ENCODE measurements around the gene SPANXN5. TPM values are rescaled to one million over a fixed set of nuclear protein-coding genes. Genes with fewer than 3 reads are reported as not detected.
"Not testable (repeated sequence)": the region's sequence is repeated elsewhere in the genome, so short reads cannot be mapped to it uniquely, and the experiment has no call there.

The SPANXN5 gene
- total RNA-seq, 1 donor from 2014 or later: not detected

- TF ChIP-seq CTCF (IDR thresholded peaks at IDR 0.05; ENCODE audit: unreplicated experiment): no peak
- Mint-ChIP-seq H3K27ac (ENCODE audit: unreplicated experiment) (no peak overlapping the region), H3K4me1 (ENCODE audit: unreplicated experiment) (no peaks in the 10 kb centered on the region), H3K9me3 (ENCODE audit: unreplicated experiment) (no peaks in the 10 kb centered on the region), H3K36me3 (ENCODE audit: low read depth, unreplicated experiment) (no peaks in the 10 kb centered on the region), H3K4me3 (ENCODE audit: unreplicated experiment) (no peak overlapping the region), H3K27me3 (ENCODE audit: unreplicated experiment) (no peaks in the 10 kb centered on the region)
- DNase-seq (ENCODE audit: low spot score): no peak
Observed at GRCh38 chrX:52819788-52820187, 22.6 kb upstream of the SPANXN5 start.

- H3K27ac Mint-ChIP-seq (ENCODE audit: unreplicated experiment): no peak within 1 kb of the TSS
- no peak within 1 kb of the TSS for H3K4me3 Mint-ChIP-seq (ENCODE audit: unreplicated experiment)
- no peaks in the 10 kb centered on the region for H3K4me1 Mint-ChIP-seq (ENCODE audit: unreplicated experiment)
- TF ChIP-seq CTCF (IDR thresholded peaks at IDR 0.05; ENCODE audit: unreplicated experiment): no peak
- H3K9me3 Mint-ChIP-seq (ENCODE audit: unreplicated experiment): no peaks in the 10 kb centered on the region
- DNase-seq (ENCODE audit: low spot score): no peak
- H3K36me3 Mint-ChIP-seq (ENCODE audit: low read depth, unreplicated experiment): no peaks in the 10 kb centered on the region
- no peaks in the 10 kb centered on the region for H3K27me3 Mint-ChIP-seq (ENCODE audit: unreplicated experiment)
Observed at GRCh38 chrX:52811065-52811625, 13.9 kb upstream of the SPANXN5 start, which contains the start of gene XAGE5. XAGE5 (plus strand) TSS chrX:52811287; CDS start chrX:52812567, 1,280 bp downstream.

GRCh38 chrX:52804876-52805275 is 7.6 kb upstream of the SPANXN5 start:
- H3K36me3 Mint-ChIP-seq (ENCODE audit: low read depth, unreplicated experiment); H3K27me3 Mint-ChIP-seq (ENCODE audit: unreplicated experiment); H3K9me3 Mint-ChIP-seq (ENCODE audit: unreplicated experiment); H3K4me3 Mint-ChIP-seq (ENCODE audit: unreplicated experiment); DNase-seq (ENCODE audit: low spot score); H3K27ac Mint-ChIP-seq (ENCODE audit: unreplicated experiment); H3K4me1 Mint-ChIP-seq (ENCODE audit: unreplicated experiment): not testable (repeated sequence)

- not testable (repeated sequence) for H3K9me3 Mint-ChIP-seq (ENCODE audit: unreplicated experiment); DNase-seq (ENCODE audit: low spot score); H3K36me3 Mint-ChIP-seq (ENCODE audit: low read depth, unreplicated experiment); H3K4me3 Mint-ChIP-seq (ENCODE audit: unreplicated experiment); H3K4me1 Mint-ChIP-seq (ENCODE audit: unreplicated experiment); H3K27ac Mint-ChIP-seq (ENCODE audit: unreplicated experiment); H3K27me3 Mint-ChIP-seq (ENCODE audit: unreplicated experiment)
Observed at GRCh38 chrX:52773504-52773903, 23.7 kb downstream of the SPANXN5 start.

GRCh38 chrX:52765983-52766382 is 31.2 kb downstream of the SPANXN5 start:
- not testable (repeated sequence) for H3K4me1 Mint-ChIP-seq (ENCODE audit: unreplicated experiment); H3K4me3 Mint-ChIP-seq (ENCODE audit: unreplicated experiment); H3K36me3 Mint-ChIP-seq (ENCODE audit: low read depth, unreplicated experiment); H3K27me3 Mint-ChIP-seq (ENCODE audit: unreplicated experiment); DNase-seq (ENCODE audit: low spot score); H3K27ac Mint-ChIP-seq (ENCODE audit: unreplicated experiment); H3K9me3 Mint-ChIP-seq (ENCODE audit: unreplicated experiment)

GRCh38 chrX:52750952-52751351 is 46.3 kb downstream of the SPANXN5 start, which contains the start of gene SSX2B:
SSX2B (plus strand) TSS chrX:52751252; CDS start chrX:52752681, 1,429 bp downstream.
- H3K27me3 Mint-ChIP-seq (ENCODE audit: unreplicated experiment); H3K27ac Mint-ChIP-seq (ENCODE audit: unreplicated experiment): not testable (repeated sequence)

More at GRCh38 chrX:52750952-52751351, 46.3 kb downstream of the SPANXN5 start, which contains the start of gene SSX2B:
- DNase-seq (ENCODE audit: low spot score); H3K4me1 Mint-ChIP-seq (ENCODE audit: unreplicated experiment); H3K4me3 Mint-ChIP-seq (ENCODE audit: unreplicated experiment); H3K36me3 Mint-ChIP-seq (ENCODE audit: low read depth, unreplicated experiment); H3K9me3 Mint-ChIP-seq (ENCODE audit: unreplicated experiment): not testable (repeated sequence)

Other genes with a start within 250 kb of the SPANXN5 start
- gene SSX7, start 142.5 kb downstream of the SPANXN5 start, total RNA-seq (ENCODE audit: unreplicated experiment): not detected
- gene SSX2, start 90.2 kb downstream of the SPANXN5 start, total RNA-seq (ENCODE audit: unreplicated experiment): not detected
- not detected for gene SSX2B, start 46.2 kb downstream of the SPANXN5 start, total RNA-seq (ENCODE audit: unreplicated experiment)
- not detected for gene XAGE5, start 13.9 kb upstream of the SPANXN5 start, total RNA-seq (ENCODE audit: unreplicated experiment)
- not detected for gene XAGE3, start 70.7 kb upstream of the SPANXN5 start, total RNA-seq (ENCODE audit: unreplicated experiment)
- 9.5 TPM for gene FAM156B, start 99.9 kb upstream of the SPANXN5 start, total RNA-seq (ENCODE audit: unreplicated experiment)
- 18.7 TPM for gene FAM156A, start 161.1 kb upstream of the SPANXN5 start, total RNA-seq (ENCODE audit: unreplicated experiment)